GM21390 (cell line): Measurements from ENCODE around the gene PPT2.
"Not testable (repeated sequence)": the region's sequence is repeated elsewhere in the genome, so short reads cannot be mapped to it uniquely, and the experiment has no call there.

Experiments used
- ATAC-seq: cut with Tn5 transposase; IDR thresholded peaks from one replicate; pipeline ENCODE4 v1.9.1; 2021; ENCODE audit not compliant: unreplicated experiment

The PPT2 gene

DNA sequence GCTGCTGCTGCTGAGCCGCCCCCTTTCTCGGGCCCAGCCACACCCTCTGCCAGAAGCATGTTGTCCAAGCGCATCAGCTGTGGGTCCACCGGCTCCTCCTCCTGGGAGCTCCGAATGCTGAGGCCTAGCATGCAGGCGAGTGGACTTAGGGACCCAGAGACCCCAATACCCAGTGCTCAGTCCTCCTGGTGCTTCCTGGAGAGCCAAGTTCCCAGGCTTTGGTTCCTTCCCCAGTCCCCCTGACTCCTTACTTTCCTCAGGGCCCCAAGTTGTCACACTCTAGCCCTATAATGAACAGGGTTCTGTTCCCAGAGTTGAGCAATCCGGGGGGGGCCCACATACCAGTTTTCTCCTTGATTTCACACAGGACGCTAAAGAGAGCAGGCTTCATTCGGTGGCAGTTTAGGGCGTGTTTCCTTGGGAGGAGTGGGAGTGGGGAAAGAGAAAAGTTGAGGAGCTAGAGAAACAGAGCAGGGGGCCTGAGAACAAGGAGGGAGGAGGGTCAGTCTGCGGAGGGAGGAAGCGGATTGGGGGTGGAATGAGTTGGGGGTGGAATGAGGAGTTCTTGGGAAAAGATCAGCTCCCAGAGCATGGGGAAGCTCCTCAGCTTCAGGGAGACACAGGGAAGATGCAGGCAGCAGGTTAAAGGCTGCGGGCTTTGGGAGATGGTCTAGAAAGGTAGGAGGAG, 34.6 kb downstream of the PPT2 start:
- ATAC-seq = no peak

DNA sequence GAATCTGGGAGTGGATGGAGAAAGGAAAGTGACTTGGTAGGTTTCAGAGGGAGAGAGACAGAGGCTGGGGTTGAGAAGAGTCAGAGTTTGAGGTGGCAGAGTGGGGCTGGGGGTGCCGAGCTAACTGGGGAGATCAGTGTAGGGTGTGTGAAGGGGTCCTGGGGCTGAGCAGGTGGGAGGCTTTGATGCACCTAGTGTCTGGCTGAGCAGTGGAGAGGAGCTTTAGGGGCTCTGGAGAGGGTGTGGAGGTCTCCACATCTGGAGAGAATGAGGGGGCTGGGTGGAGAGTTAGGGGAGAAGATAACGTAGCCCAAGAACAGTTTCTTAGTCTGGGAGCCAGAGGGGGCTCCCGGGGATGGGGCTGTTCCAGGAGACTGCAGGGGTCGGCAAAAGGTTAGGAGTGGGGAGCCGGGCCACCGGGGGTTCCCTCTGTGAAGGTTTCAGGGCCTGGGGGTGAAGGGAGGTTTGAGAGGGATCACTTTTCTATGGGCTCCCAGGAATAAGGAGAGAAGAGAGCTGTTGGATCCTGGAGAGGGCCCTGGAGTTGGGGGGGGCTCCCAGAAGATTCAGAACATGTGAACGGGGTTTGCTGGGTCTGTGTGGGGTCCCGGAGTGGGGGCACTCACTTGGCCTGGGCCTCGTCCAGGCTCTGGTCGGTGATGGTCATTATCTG, 35.3 kb downstream of the PPT2 start:
- no peak for ATAC-seq

DNA sequence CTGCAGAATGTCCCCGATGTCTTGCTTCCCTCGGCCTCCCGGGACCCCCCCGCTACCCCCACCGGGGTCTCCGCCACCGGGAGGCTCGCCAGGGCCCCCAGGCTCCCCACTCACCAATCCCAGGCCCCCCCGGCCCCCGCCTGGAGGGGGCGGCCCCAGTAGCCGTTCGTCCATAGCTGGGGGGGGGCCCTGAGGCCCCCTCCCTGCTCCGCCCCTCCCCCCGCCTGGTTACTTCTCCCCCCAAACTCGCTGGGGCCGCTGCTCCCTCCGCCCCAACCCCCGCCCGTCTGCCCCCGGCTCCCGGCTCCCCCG, 35.8 kb downstream of the PPT2 start:
- ATAC-seq = no peak

GRCh38 chr6:32190054-32190851, 36.3 kb downstream of the PPT2 start, which contains the start of gene PBX2:
PBX2 (minus strand) TSS chr6:32190202; CDS start chr6:32189915, 287 bp downstream.
- peak; percentile 53 for ATAC-seq

DNA sequence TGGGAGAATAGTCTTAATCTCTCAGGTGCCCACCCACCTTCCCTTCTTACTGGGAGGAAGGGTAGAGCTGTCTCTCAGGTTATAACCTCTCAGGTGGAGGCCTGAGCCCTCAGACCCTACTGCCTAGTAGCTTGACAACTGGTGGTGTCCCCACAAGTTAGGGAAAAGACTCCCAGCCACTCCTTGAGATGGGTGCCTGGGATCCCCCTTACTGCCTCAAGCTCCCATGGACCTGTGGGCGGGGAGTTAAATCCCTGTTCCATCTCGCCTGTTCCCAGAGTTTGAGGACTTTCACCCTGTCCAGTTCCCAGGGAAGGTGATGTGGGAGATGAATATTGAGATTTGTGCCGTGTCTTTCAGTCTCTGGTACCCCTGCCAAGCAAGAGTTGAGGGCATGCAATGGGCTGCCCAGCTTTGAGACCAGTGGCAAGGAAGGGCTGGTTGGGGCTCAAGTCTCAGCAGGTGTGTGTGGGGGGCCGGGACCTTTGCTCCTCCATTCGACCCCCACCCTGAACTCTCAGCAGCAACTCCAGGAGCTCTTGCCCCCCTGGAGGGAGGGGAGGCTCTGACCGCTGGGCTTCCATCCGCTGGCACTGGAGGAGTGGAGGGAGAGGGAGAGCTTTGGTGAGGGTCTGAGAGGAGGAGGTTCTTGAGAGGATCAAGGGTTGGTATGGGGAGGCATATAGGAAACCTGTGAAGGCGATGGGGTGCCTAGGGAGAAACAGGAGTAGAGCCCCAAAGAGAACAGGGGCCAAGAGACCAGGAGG, 37.2 kb downstream of the PPT2 start:
- ATAC-seq = no peak

GRCh38 chr6:32191696-32192607, 38.0 kb downstream of the PPT2 start:
- no peak for ATAC-seq

GRCh38 chr6:32192608-32193039, 38.7 kb downstream of the PPT2 start, which contains the start of gene GPSM3:
GPSM3 (minus strand) TSS chr6:32192643; CDS start chr6:32192513, 130 bp downstream.
- no peak for ATAC-seq

DNA sequence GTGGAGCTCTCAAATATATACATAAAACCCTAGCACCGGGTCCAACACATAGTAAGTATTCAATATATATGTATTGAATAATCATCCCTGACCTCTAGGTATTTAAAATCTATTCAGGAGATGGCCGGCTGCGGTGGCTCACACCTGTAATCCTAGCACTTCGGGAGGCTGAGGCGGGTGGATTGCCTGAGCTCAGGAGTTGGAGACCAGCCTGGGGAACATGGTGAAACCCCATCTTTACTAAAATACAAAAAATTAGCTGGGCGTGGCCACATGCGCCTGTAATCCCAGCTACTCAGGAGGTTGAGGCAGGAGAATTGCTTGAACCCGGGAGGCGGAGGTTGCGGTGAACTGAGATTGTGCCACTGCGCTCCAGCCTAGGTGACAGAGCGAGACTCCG, 39.2 kb downstream of the PPT2 start:
- not testable (repeated sequence) for ATAC-seq

- ATAC-seq = no peak
Measured at GRCh38 chr6:32194388-32194787, 40.4 kb downstream of the PPT2 start.

- ATAC-seq = no peak
Measured at GRCh38 chr6:32194825-32195651, 41.1 kb downstream of the PPT2 start.

DNA sequence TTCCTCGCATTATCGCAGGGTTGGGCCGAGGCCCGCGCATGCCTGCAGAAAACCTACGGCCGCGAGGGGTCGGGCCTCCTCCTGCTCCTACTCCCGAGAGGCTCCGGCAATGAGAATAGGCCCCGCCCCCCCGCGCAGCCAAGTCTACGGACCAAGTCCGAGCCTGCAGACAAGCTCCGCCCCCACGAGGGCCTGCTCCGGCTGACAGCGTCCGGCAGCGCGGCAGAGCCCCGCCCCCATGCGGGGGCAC, 41.6 kb downstream of the PPT2 start:
- ATAC-seq = peak; percentile 63

- ATAC-seq = peak; percentile 81
Measured at GRCh38 chr6:32195902-32196681, 42.2 kb downstream of the PPT2 start.

- ATAC-seq = no peak
Measured at GRCh38 chr6:32196682-32197616, 43.0 kb downstream of the PPT2 start.

DNA sequence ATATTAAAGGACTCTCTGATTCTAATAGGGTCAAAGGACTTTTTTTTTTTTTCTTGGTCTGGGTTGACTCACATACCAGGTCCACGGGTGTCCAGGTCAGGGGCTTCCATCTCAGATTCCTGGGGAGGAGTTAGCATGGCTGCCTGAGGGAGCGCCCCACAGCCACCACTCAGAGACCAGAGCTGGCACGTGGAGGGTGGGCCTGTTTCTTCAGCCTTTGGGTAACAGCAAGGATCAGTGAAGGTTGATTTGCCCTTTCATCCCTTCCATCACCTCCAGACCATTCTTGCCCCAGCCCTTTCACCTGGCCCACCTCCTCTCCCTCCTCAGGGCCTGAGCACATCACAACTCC, 44.4 kb downstream of the PPT2 start:
- no peak for ATAC-seq

GRCh38 chr6:32198866-32199265, 44.9 kb downstream of the PPT2 start:
- no peak for ATAC-seq

- ATAC-seq = no peak
Measured at GRCh38 chr6:32200711-32201475, 47.0 kb downstream of the PPT2 start.

DNA sequence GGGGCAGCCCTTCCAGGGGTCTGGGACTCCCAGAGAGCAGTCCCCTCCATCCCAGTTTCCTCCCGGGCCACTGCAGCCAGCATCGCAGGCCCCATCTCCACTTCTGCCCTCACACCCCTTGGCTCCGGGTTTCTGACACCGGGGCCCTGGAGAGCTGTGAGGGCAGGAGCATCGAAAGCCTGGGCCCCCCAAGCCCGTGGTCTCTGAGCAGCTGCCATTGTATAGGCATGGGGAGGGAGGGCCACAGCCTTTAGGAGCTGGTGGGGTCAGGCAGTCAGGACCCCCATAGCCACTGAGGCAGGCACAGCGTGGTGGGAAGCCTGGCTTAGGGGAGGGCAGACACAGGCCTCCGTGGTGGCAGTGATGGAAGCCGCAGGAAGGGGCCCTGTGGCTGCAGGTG, 48.2 kb downstream of the PPT2 start:
- ATAC-seq = no peak
